HepG2 (cell line): ENCODE results near the gene CASP3. TPM values are rescaled to one million over a fixed set of nuclear protein-coding genes. Genes with fewer than 3 reads are reported as not detected.

Source experiments
- ATAC-seq: fragments of 200-7000 bp; cut with Tn5 transposase; 3 replicates; pipeline ENCODE4 v1.9.1; 2020; ENCODE audit warnings: mild to moderate bottlenecking, moderate library complexity
- BruUV-seq: library from RNA; stranded (reverse); fragments of 400-500 nt; replicated peaks from 2 replicates; lab custom pipeline; 2021; lab: Mats Ljungman, UMichigan
- CTCF ChIA-PET: fragments of 300-600 bp; formaldehyde crosslinking; extraction: SDS; loops from one replicate; lab custom pipeline; 2021; ENCODE audit warnings: low total read pairs, inconsistent platforms, low intra/inter-chr PET ratio; lab: Yijun Ruan, JAX
- POLR2A ChIA-PET: fragments of 350-600 bp; sonication (Branson Sonifier 250); formaldehyde crosslinking; loops from one replicate; lab custom pipeline; 2020; ENCODE audit warnings: antibody characterized with exemption, inconsistent platforms; lab: Yijun Ruan, JAX
- DNase-seq: peaks from one replicate; pipeline ENCODE4 v3.0.0-alpha.2; 2015; ENCODE audit warnings: low spot score
- FAIRE-seq: peaks from 3 replicates; lab custom pipeline; 2011; peaks lifted over from hg19 to GRCh38; lab: Jason Lieb, UNC
- H2AFZ ChIP-seq: one replicate; pipeline ENCODE4 v1.6.1; 2011; ENCODE audit warnings: low read length, inconsistent platforms
- H3K27ac ChIP-seq: fragments of 300-600 bp; 3 replicates; pipeline ENCODE4 v1.8.0; 2011; ENCODE audit warnings: mixed run types, mild to moderate bottlenecking, mixed read lengths, low read length, inconsistent platforms; ENCODE audit not compliant: insufficient read depth; ENCODE audit errors: extremely low read length
- H3K27me3 ChIP-seq, 2 experiments: fragments of 200-600 bp in 1 of 2; 2 replicates in 1 of 2; 3 replicates in 1 of 2; pipeline versions ENCODE4 v1.6.0 to v1.8.0; 2011; ENCODE audit warnings: low read length in 2 of 2, mild to moderate bottlenecking in 2 of 2, moderate library complexity in 2 of 2, inconsistent platforms in 1 of 2; ENCODE audit not compliant: insufficient read depth in 2 of 2, control insufficient read depth in 1 of 2
- H3K36me3 ChIP-seq, 2 experiments: fragments of 200-600 bp in 1 of 2; replicated peaks in 1 of 2; 2 replicates in 1 of 2; 3 replicates in 1 of 2; pipeline versions ENCODE4 v1.5.1 to v1.8.0; 2011; ENCODE audit warnings: low read length in 2 of 2, inconsistent platforms in 1 of 2; ENCODE audit not compliant: insufficient read depth in 2 of 2, control insufficient read depth in 1 of 2
- H3K4me1 ChIP-seq: 2 replicates; pipeline ENCODE4 v1.5.1; 2012; ENCODE audit warnings: low read length, inconsistent platforms; ENCODE audit not compliant: insufficient read depth
- H3K4me2 ChIP-seq: 2 replicates; pipeline ENCODE4 v1.6.0; 2011; ENCODE audit warnings: low read depth, low read length, inconsistent platforms
- H3K4me3 ChIP-seq, 3 experiments: fragments of 200-600 bp in 1 of 3; sonication (generic), shearing (Covaris generic) in 1 of 3; replicated peaks in 1 of 3; 2 replicates each; pipeline ENCODE4 v1.5.1; 2011 to 2016; ENCODE audit warnings: low read length in 3 of 3, inconsistent platforms in 2 of 3, low read depth in 2 of 3, mild to moderate bottlenecking in 2 of 3, control low read depth in 1 of 3, mixed read lengths in 1 of 3; ENCODE audit not compliant: insufficient read depth in 1 of 3
- H3K79me2 ChIP-seq: one replicate; pipeline ENCODE4 v1.6.1; 2011; ENCODE audit warnings: low read length, inconsistent platforms; ENCODE audit not compliant: insufficient read depth
- H3K9ac ChIP-seq: 2 replicates; pipeline ENCODE4 v1.6.0; 2011; ENCODE audit warnings: mild to moderate bottlenecking, low read depth, low read length, inconsistent platforms; ENCODE audit not compliant: insufficient read depth
- H3K9me3 ChIP-seq: 2 replicates; pipeline ENCODE4 v1.5.1; 2012; ENCODE audit warnings: mild to moderate bottlenecking, low read length
- H4K20me1 ChIP-seq: 2 replicates; pipeline ENCODE4 v1.6.0; 2011; ENCODE audit warnings: inconsistent platforms, mild to moderate bottlenecking, low read length, moderate library complexity; ENCODE audit not compliant: insufficient read depth
- FOSL2 ChIP-seq: sonication (generic); formaldehyde crosslinking; IDR thresholded peaks from 2 replicates; pipeline ENCODE4 v1.4.0; 2020; ENCODE audit warnings: missing genetic modification reagents
- HNRNPH1 ChIP-seq: fragments of 200-400 bp; formaldehyde crosslinking; optimal IDR thresholded peaks from 2 replicates; pipeline ENCODE3; 2017; ENCODE audit warnings: mild to moderate bottlenecking, low read depth, low read length
- KMT2A ChIP-seq: sonication (generic); formaldehyde crosslinking; IDR thresholded peaks from 2 replicates; pipeline ENCODE4 v1.4.0; 2020; ENCODE audit warnings: missing genetic modification reagents
- MEIS1 ChIP-seq: sonication (generic); formaldehyde crosslinking; IDR thresholded peaks from 2 replicates; pipeline ENCODE4 v1.9.0; 2021; ENCODE audit warnings: mild to moderate bottlenecking, missing genetic modification reagents, moderate library complexity, borderline replicate concordance
- TGIF2 ChIP-seq: IDR thresholded peaks from 2 replicates; pipeline ENCODE4 v1.6.1; 2016; ENCODE audit warnings: control low read depth, missing compliant biosample characterization
- ZFX ChIP-seq: sonication (generic); formaldehyde crosslinking; IDR thresholded peaks from 2 replicates; pipeline ENCODE4 v1.4.0; 2020; ENCODE audit warnings: mild to moderate bottlenecking, low read depth, missing genetic modification reagents, moderate library complexity
- ZSCAN30 ChIP-seq: sonication (generic); formaldehyde crosslinking; IDR thresholded peaks from 2 replicates; pipeline ENCODE4 v1.5.0; 2020; ENCODE audit warnings: mild to moderate bottlenecking, missing genetic modification reagents
- ZSCAN9 ChIP-seq: IDR thresholded peaks from 2 replicates; pipeline ENCODE4 v1.6.1; 2016; ENCODE audit warnings: borderline replicate concordance
- WGBS: methylation state at CpG from one replicate; pipeline ENCODE4 v1.1.6; 2017; ENCODE audit warnings: low lambda C conversion rate; 5-methylcytosine and 5-hydroxymethylcytosine counted together
- in situ Hi-C: cut with HindIII; loops from 2 replicates; pipeline ENCODE4 v1.10.0; 2017; ENCODE audit warnings: low pct_unique_long_range_greater_than_20kb; ENCODE audit not compliant: extremely low pct_ligation_motif_present
- intact Hi-C: fragments of 100-400 bp; cut with micrococcal nuclease; formaldehyde crosslinking; loops from one replicate; pipeline ENCODE4 v1.10.0; 2022; ENCODE audit not compliant: unreplicated experiment
- polyA plus RNA-seq, 8 experiments: library from polyadenylated mRNA; depleted of rRNA in 3 of 8; stranded (reverse) in 7 of 8; unstranded in 1 of 8; fragments of >200 nt; fragmentation: Illumina TruSeq in 4 of 8; extraction: Trizol in 4 of 8; gene quantifications; 2 replicates each; pipeline versions ENCODE4 v1.2.1 to v1.2.3, GENCODE V29; 2011 to 2016; ENCODE audit warnings: low read depth in 4 of 8, missing spikeins in 1 of 8, mixed read lengths in 1 of 8; ENCODE audit not compliant: insufficient read depth in 1 of 8
- total RNA-seq, 5 experiments: library from RNA; depleted of rRNA; stranded (reverse); fragments of >200 nt; fragmentation: Illumina TruSeq; extraction: Trizol; gene quantifications; 2 replicates each; pipeline ENCODE4 v1.2.3, GENCODE V29; 2016; ENCODE audit warnings: low read depth in 1 of 5
- TF ChIP-seq, protein P1 (sequence below): sonication (generic); formaldehyde crosslinking; IDR thresholded peaks from 2 replicates; pipeline ENCODE4 v1.9.0; 2022; ENCODE audit warnings: low read depth, missing genetic modification reagents
- TF ChIP-seq, protein P2 (sequence below): IDR thresholded peaks from 2 replicates; pipeline ENCODE4 v1.6.1; 2018; ENCODE audit warnings: missing genetic modification reagents

The CASP3 gene
- total and polyA plus RNA-seq, 2 of the 13 experiments (the other 11 are each of a cell fraction or from before 2014, with no cell fraction given): 26.0 to 77.8 TPM

DNA sequence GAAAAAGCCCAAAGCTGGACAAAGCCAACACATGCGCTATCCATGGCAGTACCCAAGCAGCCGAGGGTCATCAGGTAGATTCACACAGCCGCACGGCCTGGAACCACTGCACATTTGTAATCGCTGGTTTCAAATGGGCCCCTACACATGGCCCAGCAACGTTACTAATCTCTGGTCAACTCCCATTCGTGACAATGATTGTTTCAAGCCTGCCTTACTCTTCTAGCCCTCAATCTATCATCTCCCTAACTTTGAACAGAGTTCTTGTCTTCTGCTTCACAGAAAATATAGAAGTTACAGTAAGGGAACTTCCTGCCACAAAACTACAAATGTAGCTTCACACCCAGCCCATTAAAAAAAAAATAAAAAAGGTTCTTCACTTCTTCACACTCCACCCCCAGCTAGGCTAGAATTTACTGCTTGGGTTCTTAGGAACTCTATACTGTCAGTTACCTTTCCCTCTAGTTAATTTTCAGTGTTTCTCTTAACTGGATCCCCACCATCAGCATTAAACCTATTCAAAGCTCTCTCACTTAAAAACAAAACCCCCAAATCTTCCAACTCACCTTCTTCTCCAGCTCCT is 24.2 kb downstream of the CASP3 start:
- BruUV-seq: TSS peak; percentile 81
- TF ChIP-seq ZFX (CRISPR knock-in tag): 0 out of 2 replicates have a peak, but pooled peaks have one; percentile 30
- no peak for TF ChIP-seq HNRNPH1
- no peak for TF ChIP-seq FOSL2
- TF ChIP-seq, protein P1, sequence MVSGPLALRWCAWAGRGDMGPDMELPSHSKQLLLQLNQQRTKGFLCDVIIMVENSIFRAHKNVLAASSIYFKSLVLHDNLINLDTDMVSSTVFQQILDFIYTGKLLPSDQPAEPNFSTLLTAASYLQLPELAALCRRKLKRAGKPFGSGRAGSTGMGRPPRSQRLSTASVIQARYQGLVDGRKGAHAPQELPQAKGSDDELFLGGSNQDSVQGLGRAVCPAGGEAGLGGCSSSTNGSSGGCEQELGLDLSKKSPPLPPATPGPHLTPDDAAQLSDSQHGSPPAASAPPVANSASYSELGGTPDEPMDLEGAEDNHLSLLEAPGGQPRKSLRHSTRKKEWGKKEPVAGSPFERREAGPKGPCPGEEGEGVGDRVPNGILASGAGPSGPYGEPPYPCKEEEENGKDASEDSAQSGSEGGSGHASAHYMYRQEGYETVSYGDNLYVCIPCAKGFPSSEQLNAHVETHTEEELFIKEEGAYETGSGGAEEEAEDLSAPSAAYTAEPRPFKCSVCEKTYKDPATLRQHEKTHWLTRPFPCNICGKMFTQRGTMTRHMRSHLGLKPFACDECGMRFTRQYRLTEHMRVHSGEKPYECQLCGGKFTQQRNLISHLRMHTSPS: no peak
- 0 out of 2 replicates have a peak, but pooled peaks have one; percentile 0 for TF ChIP-seq MEIS1 (CRISPR knock-in tag)
- TF ChIP-seq, protein P2, sequence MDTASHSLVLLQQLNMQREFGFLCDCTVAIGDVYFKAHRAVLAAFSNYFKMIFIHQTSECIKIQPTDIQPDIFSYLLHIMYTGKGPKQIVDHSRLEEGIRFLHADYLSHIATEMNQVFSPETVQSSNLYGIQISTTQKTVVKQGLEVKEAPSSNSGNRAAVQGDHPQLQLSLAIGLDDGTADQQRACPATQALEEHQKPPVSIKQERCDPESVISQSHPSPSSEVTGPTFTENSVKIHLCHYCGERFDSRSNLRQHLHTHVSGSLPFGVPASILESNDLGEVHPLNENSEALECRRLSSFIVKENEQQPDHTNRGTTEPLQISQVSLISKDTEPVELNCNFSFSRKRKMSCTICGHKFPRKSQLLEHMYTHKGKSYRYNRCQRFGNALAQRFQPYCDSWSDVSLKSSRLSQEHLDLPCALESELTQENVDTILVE: no peak
- 0 out of 2 replicates have a peak, but pooled peaks have one; percentile 39 for TF ChIP-seq TGIF2 (CRISPR knock-in tag)
- 0 out of 2 replicates have a peak, but pooled peaks have one; percentile 21 for TF ChIP-seq KMT2A (CRISPR knock-in tag)
- TF ChIP-seq ZSCAN9 (CRISPR knock-in tag): 0 out of 2 replicates have a peak, but pooled peaks have one; percentile 7
- 0 out of 2 replicates have a peak, but pooled peaks have one; percentile 22 for TF ChIP-seq ZSCAN30 (CRISPR knock-in tag)
- H3K36me3 ChIP-seq: peaks cover under 1 to 14% of the 10 kb centered on the region in 2 experiments; a peak in 4 of 5 replicates
- peak overlapping the region; percentile 59 to 81 (median 68) for H3K4me3 ChIP-seq
- H3K27me3 ChIP-seq: no peaks in the 10 kb centered on the region
- no peak for FAIRE-seq
- peaks cover 52% of the 10 kb centered on the region for H3K79me2 ChIP-seq
- peak; percentile 11 for ATAC-seq
- CTCF ChIA-PET: no interaction called here
- no peak for DNase-seq
- peak overlapping the region; percentile 85 for H3K9ac ChIP-seq
- POLR2A ChIA-PET: interaction anchor here (0.6 to 2.8 kb wide), 12 partner anchors 8 to 577 kb away, joined by 3 to 48 read pairs (median 4); partner anchors contain the start of genes CASP3, CENPU, IRF2 and PRIMPOL
- H3K4me2 ChIP-seq: peak overlapping the region; percentile 82
- intact Hi-C loops (no loop called here), in situ Hi-C loops (no loop called here)
- WGBS: 47% methylated on average over 6 of the region's 7 CpGs
- no peaks in the 10 kb centered on the region for H4K20me1 ChIP-seq
- peaks cover 77% of the 10 kb centered on the region for H3K4me1 ChIP-seq
- no peaks in the 10 kb centered on the region for H3K9me3 ChIP-seq
- no peak overlapping the region for H2AFZ ChIP-seq
- H3K27ac ChIP-seq: peak overlapping the region; percentile 91
